GM18520 (cell line): Measurements from ENCODE around the gene ZNF747.
"Not testable (repeated sequence)": the region's sequence is repeated elsewhere in the genome, so short reads cannot be mapped to it uniquely, and the experiment has no call there.

Experiments
- ATAC-seq: cut with Tn5 transposase; IDR thresholded peaks from one replicate; pipeline ENCODE4 v1.9.1; 2021; ENCODE audit not compliant: unreplicated experiment

Gene ZNF747

DNA sequence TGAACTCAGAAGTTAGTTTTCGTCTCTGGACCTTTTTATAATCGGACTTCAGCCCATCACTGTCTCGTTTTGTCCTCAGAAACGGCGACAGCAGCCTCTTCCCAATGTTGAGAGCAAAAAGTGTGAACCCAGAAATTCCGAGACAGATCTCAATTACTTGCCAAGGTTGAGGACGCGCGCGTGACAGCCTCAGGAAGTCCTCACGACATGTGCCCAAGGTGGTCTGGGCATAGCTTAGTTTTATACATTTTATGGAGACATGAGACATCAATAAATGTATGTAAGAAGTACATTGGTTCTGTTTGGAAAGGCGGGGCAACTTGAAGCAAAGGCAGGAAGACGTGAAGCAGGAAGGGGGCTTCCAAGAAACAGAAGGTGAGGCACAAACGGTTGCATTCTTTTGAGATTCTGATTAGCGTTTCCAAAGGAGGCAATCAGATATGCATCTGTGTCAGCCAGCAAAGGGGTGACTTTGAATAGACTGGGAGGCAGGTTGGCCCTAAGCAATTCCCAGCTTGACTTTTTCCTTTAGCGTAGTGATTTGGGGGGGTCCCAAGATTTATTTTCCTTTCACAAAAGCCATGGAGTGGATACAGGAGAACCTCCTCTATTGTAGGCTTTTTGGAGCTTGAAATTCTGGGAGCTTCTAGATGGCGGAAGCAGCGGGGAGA, 583 bp upstream of the ZNF747 start:
- ATAC-seq = no peak

- ATAC-seq = peak; percentile 12
These were observed 800 bp downstream of the ZNF747 start for GRCh38 chr16:30533748-30534367.

DNA sequence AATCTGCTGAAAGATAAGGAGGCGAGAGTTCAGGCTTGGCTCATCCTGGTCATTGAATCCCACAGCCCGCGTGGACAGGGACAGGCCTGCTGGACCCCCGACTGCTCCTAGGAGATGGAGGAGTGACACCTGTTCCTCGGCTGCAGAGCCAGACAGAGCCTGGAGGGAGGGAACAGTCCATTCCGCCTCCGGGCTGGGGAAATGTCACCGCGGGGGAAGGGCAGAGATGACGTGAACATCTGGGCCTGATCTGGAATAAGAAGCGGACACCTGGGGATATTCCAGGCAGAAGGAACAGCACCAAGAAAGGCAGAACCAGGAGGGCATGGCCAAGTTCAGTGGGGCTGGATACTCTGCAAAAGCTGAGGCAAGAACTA, 1.5 kb downstream of the ZNF747 start:
- ATAC-seq = no peak

- no peak for ATAC-seq
These were observed 2.1 kb downstream of the ZNF747 start for GRCh38 chr16:30532285-30533145.

GRCh38 chr16:30530163-30531037, 4.3 kb downstream of the ZNF747 start:
- ATAC-seq = no peak

GRCh38 chr16:30528799-30529457, 5.7 kb downstream of the ZNF747 start:
- ATAC-seq = no peak

DNA sequence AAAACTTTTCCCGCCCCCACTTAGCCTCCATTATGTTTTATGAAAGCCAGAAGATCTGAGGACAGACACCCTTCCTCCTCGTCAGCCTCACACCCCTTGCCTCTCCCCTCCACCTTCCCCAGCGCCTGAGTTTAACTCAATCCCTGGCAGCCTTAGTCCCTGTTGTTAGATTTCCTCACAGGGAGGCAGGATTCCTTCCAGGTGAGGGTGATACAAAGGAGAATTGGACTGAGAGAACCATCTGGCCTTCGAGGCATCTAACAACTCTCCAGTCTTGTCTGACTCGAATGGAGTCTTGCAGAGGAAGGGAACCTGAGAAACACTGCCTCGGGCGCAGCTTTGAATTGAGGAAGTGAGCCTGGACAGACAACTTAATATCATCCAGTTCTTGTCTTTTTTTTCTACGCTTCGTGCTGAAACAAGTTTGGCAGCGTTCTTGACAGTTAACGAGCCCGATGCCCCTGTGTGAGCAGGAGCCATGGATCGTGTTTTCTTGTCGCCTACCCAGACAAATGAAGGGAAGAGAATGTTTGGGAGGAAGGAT, 7.0 kb downstream of the ZNF747 start:
- ATAC-seq = no peak

DNA sequence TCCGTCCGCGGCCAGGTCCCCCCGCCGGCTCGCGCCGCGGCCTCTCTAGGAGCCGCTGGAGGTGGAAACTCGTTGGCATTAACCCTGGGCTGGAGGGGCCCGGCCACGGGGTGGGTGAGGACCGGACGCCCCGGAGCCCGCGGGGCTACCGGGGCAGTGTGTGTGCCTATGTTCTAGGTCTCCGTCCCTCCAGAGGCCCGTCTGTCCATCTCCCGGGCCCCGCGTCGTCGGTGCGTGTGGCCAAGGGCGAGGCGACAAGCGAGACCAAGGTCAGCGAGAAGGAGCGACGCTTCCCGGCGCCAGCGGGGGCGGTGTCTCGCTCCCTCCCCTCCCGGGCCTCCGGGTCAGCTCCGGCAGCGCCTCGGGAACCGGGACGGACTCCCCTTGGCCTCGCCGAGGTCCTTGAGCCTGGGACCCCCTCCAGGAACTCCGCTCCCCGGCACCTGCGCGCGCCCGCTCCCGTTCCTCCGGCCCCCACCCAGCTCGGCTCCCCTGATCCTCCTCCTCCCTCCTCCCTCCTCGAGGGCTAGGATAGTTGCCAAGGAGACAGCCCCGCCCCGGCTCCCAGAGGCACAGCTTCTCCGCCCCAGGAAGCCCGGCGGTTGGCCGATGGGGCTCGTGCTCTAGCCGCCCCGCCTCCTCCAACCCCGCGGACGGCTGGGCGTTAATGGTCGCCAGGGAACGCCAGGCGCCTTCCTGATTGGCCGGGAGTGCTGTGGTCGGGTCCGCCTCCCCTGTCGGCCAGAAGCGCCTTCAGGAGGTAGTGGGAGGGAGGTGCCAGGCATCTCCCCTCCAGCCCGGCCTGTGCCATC, 7.6 kb downstream of the ZNF747 start:
- peak; percentile 79 for ATAC-seq

- ATAC-seq = peak; percentile 15
These were observed 8.4 kb downstream of the ZNF747 start, which contains the start of gene ZNF768 for GRCh38 chr16:30526137-30526822. Gene ZNF768 (minus strand): TSS chr16:30526566. CDS start chr16:30526413, 153 bp downstream.

- no peak for ATAC-seq
These were observed 8.9 kb downstream of the ZNF747 start for GRCh38 chr16:30525844-30526136.

DNA sequence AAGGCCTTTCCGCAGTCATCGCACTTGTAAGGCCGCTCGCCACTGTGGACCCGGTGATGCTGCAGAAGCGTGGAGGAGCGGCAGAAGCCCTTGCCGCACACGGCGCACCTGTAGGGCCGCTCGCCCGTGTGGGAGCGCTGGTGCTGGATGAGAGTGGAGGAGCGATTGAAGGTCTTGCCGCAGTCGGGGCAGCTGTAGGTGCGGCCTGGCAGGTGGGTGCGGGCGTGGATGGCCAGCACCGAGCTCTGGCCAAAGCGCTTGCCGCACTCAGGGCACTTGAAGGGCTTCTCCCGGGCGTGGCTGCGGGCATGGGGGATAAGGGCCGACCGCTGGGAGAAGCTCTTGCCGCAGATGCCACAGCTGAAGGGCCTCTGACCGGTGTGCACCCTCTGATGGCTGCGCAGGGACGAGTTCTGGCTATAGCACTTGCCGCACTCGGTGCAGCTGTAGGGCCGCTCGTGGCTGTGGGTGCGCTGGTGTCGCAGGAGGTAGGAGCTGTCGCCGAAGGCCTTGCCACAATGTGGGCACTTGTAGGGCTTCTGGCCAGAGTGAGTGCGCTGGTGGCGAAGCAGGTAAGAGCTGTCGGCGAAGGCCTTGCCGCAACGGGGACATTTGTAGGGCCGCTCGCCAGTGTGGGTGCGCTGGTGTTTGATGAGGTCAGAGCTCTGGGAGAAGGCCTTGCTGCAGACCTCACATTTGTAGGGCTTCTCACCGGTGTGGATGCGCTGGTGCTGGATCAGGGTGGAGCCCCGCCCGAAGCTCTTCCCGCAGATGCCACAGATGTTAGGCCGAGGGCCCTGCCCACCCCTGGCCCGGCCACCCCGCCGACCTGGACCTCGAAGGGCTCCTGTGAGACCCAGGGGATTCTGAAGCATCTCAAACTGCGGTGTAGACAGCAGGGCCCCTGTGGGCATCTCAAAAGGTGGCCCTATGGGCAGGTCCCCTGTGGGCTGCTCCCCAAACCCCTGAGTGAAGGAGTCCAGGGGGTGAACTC, 9.8 kb downstream of the ZNF747 start:
- ATAC-seq = no peak

DNA sequence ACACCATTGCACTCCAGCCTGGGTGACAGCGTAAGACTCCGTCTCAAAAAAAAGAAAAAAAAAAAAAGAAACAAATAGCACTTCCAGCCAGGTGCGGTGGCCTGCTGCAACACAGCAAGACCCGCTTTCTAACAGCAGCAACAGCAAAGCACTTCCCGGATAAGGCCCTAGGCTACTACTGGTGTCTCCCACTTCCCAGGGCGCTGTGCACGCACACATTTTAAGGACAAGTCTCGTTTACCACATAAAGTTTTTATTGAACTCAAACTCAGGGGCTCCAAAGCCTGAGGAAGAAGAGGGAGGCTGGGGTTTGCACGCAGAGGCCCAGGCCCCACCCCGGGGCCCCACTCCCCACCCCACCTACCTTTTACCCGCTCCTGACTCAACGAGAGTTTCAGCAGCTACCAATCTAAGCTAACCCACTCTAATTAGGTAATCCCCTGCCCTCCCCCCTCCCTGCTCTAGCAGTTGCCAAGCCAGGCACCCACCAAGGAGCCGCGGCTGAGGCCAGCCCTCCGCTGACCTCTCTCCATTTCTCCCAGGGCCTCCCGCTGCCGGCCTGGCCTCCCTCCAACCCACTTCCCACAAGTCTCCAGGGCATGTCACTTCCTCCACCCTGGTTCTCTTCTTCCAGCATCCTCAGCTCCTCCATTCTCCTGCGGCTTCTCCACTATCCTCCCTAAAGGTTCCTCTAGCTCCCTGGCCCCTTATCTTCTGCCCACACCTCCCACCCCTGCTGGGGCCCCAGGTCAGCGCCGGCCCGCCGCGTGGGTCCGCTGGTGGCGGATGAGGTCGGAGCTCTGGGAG, 10.7 kb downstream of the ZNF747 start:
- ATAC-seq = no peak

DNA sequence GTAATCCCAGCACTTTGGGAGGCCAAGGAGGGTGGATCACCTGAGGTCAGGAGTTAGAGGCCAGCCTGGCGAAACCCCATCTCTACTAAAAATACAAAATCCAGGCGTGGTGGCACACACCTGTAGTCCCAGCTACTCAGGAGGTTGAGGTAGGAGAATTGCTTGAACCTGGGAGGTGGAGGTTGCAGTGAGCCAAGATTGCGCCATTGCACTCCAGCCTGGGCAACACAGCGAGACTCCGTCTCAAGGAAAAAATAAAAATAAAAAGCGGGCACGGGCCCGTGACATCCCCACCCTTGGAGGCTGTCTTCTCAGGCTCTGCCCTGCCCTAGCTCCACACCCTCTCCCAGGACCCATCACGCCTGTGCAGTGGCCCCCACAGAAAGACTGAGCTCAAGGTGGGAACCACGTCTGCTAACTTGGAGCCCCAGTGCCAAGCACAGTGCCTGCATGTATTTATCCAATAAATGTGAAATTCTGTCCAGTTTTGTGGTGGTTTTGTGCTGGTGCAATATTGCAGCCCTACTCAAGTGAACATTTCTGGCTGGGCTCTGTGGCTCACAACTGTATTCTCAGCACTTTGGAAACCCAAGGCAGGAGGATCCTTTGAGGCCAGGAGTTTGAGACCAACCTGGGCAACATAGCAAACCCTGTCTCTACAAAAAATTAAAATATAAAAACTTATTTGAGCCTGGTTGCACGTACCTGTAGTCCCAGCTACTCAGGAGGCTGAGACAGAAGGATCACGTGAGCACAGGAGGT, 11.8 kb downstream of the ZNF747 start:
- not testable (repeated sequence) for ATAC-seq

- ATAC-seq = no peak
These were observed 12.6 kb downstream of the ZNF747 start for GRCh38 chr16:30521873-30522641.

- no peak for ATAC-seq
These were observed 13.2 kb downstream of the ZNF747 start for GRCh38 chr16:30521476-30521872.
